KBM-7 (cell line): ENCODE data around the gene MATK.
A peak's percentile ranks its signal among the peaks of the same experiment; 100 is the strongest.
"Not testable (repeated sequence)": the region's sequence is repeated elsewhere in the genome, so short reads cannot be mapped to it uniquely, and the experiment has no call there.

Source experiments
- DNase-seq: peaks from one replicate; pipeline ENCODE4 v3.0.0-alpha.2; 2015
- in situ Hi-C: fragments of 300-500 bp; cut with MboI; formaldehyde crosslinking; loops from 2 replicates; pipeline ENCODE4 v1.14.3; 2020; ENCODE audit warnings: low sequenced_read_pairs, low pct_unique_long_range_greater_than_20kb, mixed read lengths

The MATK gene

DNA sequence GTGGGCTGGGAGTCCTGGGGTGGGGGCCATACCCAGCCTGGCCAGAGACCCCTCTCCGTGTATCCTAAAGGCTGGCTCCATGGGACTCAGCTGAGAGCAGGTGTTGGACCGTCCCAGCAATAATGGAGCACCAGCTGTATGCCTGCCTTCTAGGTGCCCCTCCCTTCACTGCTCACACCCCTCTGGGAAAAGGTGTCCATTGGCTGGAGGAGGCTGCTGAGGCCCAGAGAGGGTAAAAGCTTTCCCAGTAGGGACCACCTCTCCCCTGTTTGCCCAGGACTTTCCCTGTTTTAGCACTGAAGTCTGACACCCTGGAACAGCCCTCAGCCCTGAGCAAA, 10.8 kb downstream of the MATK start:
- in situ Hi-C loops: no loop called here
- no peak for DNase-seq

DNA sequence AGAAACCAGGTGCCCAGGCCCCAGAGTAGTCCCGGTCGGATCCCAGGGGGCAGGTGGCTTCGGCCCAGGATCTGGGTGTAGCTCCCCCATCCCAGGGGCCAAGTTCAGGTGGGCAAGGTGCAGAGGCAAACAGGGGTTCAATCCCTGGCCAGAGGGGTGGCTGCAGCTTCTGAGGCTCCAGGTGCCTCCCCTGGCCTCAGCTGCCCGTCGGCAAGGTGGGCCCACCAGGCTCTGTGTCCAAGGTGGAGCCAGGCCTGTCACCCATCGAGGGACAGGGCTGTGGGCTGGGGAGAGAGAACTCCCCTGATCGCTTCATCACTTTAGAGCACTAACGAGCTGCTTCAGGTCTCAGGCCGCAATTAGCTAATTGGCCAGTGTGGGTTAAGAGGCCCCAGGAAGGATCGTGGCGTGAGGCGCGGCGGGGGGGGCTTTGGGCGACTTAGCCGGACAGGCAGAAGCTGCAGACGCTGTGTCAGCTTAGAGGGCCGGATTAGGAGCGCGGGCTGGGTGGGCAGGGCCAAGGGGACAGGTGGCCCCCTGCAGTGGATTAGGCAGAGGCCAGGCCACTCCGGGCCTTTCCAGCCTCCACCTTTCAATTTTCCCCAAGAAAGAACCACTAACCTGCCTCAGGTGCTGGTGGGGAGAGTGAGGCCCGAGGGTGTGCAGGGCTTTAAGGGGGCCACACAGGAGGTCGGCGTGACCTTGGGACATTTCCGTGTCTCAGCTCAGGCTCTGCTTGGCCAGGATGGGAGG, 11.4 kb downstream of the MATK start:
- no peak for DNase-seq
- in situ Hi-C loops: no loop called here

DNA sequence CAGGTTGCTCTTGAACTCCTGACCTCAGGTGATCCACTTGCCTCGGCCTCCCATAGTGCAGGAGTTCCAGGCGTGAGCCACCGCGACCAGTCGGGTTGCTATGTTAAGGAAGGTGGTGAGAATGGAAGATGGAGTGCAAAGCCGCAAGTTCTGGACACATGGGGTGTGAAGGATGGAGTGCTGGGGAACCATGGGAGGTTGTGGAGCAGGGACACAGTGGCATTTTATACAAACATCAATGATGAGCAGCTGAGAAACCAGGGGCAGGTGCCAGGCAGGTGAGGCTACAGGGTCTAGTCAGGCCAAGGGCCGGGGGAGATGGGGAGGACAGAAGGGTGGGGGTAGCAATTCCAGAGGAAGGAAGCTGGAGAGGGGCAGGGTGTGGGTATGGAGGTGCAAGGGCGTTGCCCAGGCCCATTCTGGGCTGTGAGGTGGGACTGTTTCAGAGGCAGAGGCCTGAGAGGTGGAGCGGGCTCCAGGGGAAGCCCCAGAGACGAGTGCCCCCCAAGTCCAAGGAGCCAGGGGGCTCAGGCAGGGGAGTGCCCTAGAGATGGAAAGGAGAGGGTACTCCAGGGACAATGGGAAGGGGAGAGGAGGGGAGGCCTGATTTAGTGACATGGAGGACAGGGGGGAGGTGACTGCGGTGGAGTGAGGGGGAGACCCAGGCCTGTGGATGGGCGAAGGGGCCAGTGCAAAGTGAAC, 12.2 kb downstream of the MATK start:
- in situ Hi-C loops: no loop called here

DNA sequence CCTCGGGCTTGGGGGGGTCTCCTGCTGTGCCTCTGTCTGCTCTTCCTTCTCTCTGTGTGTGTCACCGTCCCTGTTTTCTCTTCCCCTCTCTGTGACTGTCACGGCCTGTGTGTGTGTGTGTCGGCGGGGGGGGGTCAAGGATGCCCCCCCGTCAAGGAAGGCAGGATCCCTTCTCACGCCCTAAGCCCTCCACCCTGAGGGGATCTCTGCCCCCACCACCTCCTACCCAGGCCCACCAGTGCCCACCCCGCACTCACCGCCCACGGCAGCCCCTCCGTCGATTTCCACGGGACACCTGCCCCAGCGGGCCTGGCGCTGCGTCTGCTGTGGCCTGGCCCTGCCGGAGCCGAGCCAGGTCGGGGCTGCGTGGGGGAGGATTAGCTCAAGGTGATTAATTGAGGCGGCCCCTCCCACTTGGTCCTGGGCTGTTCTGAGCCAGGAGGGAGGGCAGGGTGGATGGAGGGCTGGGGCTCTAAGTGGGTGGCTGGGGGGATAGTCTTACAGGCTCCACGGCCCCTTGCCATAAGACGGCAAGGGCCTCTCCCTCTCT, 14.2 kb downstream of the MATK start, which contains the start of gene RAX2:
Gene RAX2, minus strand, starts transcription at position 323 of the 550 bp plus-strand sequence. CDS start 486 bp downstream, outside the sequence.
- DNase-seq: no peak
- in situ Hi-C loops: no loop called here

More for the DNA sequence above, 12.2 kb downstream of the MATK start:
- DNase-seq: no peak

DNA sequence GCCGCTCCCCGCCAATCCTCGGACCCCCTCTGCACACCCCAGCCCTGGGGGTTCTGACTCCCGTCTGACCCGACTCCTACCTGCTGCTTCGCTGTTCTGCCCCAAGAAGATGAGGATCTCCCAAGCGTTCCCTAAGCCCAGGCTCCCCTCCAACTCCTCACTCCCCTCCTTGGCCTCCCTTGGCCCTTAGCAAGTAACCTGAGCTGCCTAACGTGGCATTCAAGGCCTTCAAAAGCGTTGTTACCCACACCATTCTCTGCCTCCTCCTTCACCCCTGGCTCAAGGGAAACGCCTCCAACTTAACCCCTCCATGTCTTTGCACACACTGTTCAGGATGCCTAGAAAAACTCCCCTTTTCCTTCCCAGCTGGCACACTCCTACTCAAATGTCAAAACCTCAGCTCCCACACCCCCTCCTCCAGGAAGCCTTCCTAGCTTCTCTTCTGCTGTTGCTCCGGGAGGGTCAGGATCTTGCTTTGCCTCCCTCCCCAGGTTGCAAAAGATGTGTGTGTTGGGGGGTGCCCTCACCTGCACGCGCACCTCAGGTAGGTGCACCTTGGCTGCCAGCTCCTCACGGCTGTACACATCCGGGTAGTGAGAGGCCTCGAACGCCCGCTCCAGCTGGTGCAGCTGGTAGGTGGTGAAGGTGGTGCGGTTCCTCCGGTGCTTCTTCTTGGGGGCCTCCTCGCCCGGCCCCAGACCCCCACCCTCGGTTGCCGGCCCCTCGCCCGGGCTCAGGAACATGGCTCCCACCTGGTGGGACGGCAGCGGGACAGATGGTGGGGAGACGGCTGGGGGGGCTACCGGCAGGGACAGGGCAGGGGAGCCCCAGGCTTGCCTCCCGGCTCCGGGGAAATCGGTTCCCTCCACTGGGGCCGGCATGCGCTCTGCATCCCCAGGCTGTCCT, 14.9 kb downstream of the MATK start:
- in situ Hi-C loops: no loop called here
- no peak for DNase-seq

DNA sequence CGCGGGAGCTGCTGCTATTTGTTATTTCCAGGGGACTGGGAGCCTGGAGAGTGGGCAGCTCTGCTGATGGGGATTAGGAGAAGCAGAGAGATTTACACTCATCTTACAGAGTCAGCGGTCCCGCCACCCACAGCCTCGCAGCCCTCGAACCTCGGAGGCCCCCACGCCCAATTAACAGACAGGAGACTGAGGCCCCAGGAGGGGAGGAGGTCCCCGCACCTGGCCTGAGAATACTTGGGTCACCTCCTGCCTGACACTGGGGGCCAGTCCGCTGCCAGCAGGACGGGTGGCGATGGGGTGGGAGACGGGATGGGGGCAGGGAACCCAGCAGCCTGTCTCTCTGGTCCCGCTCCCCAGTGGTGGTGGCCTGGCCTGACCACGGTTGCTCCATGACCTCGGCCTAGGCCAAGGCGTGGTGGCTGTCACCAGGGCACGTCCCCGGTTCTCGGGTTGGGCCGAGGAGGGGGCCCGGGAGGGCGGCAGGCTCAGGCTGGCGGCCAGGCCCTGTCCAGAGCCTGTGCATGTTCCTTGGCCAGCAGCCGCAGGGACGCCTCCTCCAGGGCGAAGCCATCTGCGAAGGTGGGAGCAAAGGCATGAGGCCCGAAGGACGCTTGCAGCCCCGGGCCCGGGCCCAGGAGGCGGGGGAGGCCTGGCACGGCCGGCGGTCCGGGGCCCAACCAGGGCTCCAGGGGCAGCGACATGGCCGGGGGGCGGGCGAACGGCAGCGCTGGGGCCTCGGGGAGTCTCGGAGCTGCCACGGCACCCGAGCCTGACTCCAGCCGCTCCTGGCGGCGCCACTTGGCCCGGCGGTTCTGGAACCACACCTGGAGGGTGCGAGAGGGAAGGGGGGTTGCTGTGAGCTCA, 15.8 kb downstream of the MATK start:
- in situ Hi-C loops: no loop called here
- DNase-seq: no peak

DNA sequence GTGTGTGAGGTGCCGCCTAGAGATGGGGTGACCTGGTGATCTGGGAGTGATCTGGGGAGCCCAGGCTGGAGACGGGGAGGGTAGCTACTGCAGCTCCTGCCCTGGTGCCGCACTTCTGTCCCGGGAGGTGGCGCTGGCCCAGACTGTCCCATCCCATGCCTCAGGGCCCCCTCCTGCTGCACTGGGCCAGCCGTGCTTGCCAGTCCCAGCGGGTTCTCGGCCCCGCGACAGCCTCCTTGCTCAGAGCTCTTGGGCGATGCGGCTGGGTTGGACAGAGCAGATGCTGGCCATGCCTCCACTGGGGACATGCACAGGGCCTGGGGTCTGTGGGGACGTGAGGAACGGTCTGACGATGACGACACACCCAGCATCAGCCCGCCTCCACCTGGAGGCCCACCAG, 16.7 kb downstream of the MATK start:
- no peak for DNase-seq

DNA sequence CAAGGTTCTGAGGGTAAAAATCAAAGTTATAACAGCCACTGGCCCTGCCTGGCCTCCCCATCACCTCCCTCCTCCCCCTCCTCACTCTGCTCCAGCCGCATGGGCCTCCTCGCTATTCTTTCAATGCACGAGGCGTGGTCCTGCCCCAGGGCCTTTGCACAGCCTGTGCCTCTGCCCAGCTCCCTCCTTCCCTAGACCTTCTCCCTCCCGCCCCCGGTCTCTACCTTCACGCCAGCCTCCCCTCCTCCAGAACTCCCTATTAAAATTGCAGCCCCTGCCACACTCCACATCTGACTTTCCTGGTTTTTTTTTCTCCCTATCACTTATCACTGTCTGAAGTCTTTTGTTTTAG, 17.5 kb downstream of the MATK start:
- in situ Hi-C loops: no loop called here
- DNase-seq: no peak

More for the DNA sequence above, 16.7 kb downstream of the MATK start:
- in situ Hi-C loops: no loop called here

DNA sequence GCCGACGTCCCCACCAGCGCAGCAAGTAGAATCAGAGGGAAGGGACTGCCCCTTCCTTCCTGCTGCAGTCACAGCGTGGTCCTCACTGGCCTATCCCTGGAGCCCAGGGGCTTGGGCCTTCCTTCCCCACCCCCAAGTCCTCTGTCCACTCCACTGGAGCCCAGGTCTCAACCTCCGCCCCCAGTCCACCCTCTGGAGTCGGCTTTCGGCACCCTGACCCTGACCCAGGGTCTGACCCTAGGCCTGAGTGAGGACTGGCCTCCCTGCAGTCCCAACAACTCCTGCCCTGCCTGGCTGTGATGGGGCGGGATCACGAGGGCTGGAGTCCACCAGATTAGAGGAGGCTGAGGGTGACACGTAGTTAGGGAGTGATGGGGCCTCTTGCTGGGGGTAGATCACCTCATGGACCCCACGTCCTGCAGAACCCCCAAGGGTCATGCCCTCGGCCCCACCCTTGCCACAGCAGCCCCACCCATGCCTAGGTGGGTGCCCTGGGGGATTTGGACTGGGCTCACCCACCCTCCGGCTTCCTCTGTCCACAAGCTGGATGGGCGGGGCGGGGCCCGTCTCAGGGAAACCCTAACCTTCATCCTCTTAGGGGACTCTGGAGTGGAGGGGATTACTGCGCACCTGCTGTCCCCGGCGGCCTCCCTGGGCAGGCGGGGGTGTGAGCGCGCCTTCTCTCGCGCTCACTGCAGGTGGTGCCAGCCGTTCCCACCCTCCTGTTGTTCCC, 18.0 kb downstream of the MATK start:
- DNase-seq: no peak
- in situ Hi-C loops: no loop called here

DNA sequence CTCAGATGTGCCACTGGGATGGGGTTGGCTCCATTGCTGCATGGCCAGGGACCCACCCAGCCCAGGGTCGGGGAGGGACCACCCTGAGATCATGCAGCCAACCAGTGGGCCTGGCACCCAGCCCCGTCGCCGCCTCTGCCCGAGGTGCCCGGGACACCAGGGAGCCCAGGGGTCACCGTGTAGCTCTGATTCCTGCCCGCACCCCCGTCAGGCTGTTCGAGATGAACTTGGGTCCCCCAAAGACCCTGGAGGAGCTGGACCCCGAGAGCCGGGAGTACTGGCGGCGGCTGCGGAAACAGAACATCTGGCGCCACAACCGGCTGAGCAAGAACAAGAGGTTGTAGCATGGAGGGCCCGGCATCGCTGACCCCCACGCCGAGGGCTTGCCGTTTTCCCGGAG, 19.1 kb downstream of the MATK start:
- DNase-seq: no peak
- in situ Hi-C loops: no loop called here

DNA sequence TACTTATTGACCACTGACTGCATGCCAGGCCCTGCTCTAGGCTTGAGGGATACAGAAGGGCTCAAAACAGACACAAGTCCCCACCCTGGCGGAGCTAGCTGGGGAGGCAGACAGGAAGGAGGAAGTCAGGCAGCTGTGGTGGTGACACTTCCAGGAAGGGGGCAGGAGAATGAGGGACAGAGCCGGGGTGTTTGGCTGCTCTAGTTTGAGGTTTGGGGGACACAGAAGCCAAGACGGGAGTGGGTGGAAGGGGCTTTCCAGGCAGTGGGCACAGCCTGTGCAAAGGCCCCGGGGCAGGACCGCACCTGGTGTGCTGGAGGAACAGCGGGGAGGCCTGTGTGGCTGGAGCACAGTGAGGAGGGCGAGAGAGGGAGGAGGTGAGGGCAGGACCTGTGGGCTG, 19.7 kb downstream of the MATK start:
- DNase-seq: no peak
- in situ Hi-C loops: no loop called here

DNA sequence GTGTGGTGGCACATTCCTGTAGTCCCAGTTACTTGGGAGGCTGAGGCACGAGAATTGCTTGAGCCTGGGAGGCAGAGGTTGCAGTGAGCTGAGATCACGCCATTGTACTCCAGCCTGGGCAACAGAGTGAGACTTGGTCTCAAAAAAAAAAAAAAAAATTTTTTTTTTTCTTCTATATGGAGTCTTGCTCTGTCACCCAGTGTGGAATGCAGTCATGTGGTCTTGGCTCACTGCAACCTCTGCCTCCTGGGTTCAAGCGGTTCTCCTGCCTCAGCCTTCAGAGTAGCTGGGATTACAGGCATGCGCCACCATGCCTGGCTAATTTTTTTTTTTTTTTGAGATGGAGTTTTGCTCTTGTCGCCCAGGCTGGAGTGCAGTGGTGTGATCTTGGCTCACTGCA, 20.4 kb downstream of the MATK start:
- in situ Hi-C loops, DNase-seq: not testable (repeated sequence)

DNA sequence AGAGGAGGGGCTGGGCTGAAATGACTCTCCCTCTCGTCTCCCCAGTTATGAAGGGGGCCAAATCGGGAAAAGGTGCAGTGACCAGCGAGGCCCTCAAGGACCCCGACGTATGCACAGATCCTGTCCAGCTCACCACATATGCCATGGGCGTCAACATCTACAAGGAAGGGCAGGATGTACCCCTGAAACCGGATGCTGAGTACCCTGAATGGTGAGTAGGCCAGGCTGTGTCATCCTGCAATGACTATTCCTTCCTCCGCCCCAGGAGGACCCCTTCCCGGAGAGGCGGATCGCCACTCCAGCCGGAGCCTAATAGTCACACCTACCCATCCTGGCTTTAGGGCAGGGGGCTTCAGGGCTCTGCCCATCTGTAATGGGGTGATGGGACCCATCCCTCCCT, 21.1 kb downstream of the MATK start:
- in situ Hi-C loops: no loop called here
- no peak for DNase-seq

DNA sequence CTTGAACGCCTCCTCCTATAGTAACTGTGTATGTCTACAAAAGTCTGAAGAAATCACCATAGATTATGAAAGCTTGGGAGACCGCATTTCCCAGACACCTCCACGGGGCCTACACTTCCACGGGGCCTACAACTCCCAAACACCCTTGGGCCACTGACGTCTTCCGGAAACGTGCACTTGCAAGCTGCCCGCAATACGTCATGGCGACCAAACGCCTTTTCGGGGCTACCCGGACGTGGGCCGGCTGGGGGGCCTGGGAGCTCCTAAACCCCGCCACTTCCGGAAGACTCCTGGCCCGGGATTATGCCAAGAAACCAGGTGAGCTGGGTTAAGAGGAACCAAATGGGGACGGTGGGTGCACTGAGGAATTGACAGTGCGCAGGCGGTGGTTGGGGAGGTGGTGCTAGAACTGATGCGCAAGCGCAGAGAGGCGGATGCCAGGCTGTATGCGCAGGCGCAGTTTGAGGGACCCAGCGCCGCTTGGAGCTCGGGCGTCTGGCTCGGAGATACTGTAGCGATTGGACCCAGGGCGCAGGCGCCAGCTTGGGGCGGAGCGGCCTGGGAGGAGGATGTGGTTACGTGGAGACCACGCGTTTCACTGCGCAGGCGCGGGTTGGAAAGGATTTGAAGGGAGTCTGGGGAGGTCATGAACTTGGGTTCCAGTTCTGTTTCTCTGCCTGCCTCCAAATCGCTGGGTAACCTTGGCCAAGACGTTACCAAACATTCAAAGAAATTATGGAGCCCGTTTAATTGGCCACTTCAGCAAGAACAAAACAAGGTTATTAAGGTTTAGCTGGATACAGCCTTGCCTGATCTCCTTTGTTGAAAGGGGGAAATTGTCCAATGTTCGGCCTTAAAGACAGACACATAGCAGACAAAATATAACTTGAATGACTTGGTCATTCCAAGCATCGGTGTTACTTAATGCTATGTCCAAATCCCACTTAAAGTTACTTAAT, 23.4 kb downstream of the MATK start, which contains the start of gene MRPL54:
Gene MRPL54, plus strand, starts transcription at position 182 of the 959 bp plus-strand sequence. Its CDS starts 19 bp downstream, at position 201.
- in situ Hi-C loops: no loop called here
- DNase-seq: peak; percentile 99

DNA sequence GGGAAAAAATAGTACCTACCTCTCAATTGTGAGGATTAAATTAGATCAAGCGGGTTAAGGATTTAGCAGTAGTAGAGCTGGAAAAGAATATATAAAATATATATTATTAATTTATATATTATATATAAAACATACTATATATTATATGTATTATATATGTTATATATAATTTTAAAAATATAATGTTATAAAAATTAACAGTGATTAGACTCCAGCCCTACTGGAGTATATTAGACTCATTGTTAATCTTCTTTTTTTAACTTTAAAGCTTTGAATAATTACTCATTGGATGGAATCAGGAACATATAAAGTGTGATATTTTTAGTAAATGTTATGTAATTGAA, 24.1 kb downstream of the MATK start:
- in situ Hi-C loops: no loop called here
- no peak for DNase-seq

DNA sequence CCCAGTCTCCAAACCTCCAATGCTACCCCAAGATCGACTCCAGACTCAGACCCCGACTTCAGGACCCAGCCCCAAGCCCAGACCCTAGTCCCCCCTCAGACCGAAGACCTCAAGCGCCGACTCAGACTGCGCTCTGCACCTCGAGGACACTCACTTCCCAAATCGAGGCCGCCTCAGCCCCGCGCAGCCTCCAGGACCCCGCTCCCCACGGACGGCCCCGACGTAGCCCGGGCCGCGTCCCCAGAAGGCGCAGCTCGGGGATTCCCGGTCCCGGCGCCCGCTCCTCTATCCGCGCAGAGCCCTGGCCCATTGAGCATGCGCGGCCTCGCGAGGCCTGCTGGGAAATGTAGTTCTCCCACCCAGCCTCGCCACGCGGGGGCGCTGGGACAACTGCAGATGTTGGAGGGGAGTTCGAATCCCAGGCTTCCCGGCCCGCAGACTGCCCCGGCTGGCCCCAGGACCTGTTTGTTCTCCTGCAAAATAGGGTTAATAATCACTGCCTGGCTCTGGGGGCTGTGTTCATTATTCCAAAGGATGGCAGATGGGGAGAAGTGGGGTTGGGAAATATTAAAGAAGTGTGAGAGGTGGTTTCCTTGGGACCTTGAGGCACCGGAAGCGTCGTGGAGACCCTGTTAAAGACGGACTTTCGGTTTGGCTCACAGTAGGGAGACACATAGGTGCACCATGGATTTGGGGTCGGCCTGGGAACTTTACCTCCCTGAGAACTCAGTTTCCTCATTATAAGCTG, 24.6 kb downstream of the MATK start, which contains the start of gene APBA3:
Gene APBA3, minus strand, starts transcription at position 311 of the 748 bp plus-strand sequence. CDS start 1,428 bp downstream, outside the sequence.
- DNase-seq: peak; percentile 97
- in situ Hi-C loops: no loop called here
